ENCODE measurements around the gene POMT2. TPM values are rescaled to one million over a fixed set of nuclear protein-coding genes. Genes with fewer than 3 reads are reported as not detected.

Gene POMT2
- total and polyA plus RNA-seq, 2 donors (not counting 3 experiments of a cell fraction or from before 2014, with no cell fraction given) = 19.5 to 48.2 TPM

GRCh38 chr14:77284066-77284465 is 36.6 kb downstream of the POMT2 start:
- Histone ChIP-seq H2AFZ (ENCODE audit: low read depth, low read length) (no peak overlapping the region), H3K4me1 (ENCODE audit: control insufficient read depth, extremely low read depth, insufficient read depth, low read length) (no peaks in the 10 kb centered on the region), H3K9me3 (replicated peaks; ENCODE audit: control insufficient read depth, insufficient read depth, low read length) (no peaks in the 10 kb centered on the region), H3K9ac (replicated peaks; ENCODE audit: extremely low read depth, insufficient read depth, low read length) (no peak overlapping the region), H3K4me2 (ENCODE audit: insufficient read depth, low read length) (no peak overlapping the region), H4K20me1 (replicated peaks; ENCODE audit: control insufficient read depth, extremely low read depth, insufficient read depth, low read length) (no peaks in the 10 kb centered on the region), H3K36me3 (ENCODE audit: control insufficient read depth in 2 of 2, extremely low read depth in 1 of 2, insufficient read depth in 2 of 2, low read length in 2 of 2) (peaks cover 12 to 15% of the 10 kb centered on the region in 2 experiments), H3K27ac (ENCODE audit: insufficient read depth, low read depth, low read length) (no peak overlapping the region), H3K4me3 (replicated peaks in 1 of 3; ENCODE audit: insufficient read depth in 1 of 3, low read depth in 1 of 3, low read length in 3 of 3) (no peak overlapping the region), H3K9me1 (replicated peaks; ENCODE audit: control insufficient read depth, extremely low read depth, insufficient read depth, low read length) (no peaks in the 10 kb centered on the region), H3K79me2 (ENCODE audit: control insufficient read depth, insufficient read depth, low read length) (no peaks in the 10 kb centered on the region), H3K27me3 (ENCODE audit: control insufficient read depth in 2 of 2, insufficient read depth in 2 of 2, low read length in 2 of 2) (no peaks in the 10 kb centered on the region)
- FAIRE-seq (no peak), DNase-seq (ENCODE audit: low read depth, low spot score) (no peak)
- dilution Hi-C loops (cut with MboI; ENCODE audit: extremely low pct_ligation_motif_present, low sequenced_read_pairs) (no loop called here), intact Hi-C loops (cut with micrococcal nuclease) (no loop called here)
- no peak for TF ChIP-seq POLR2A (IDR thresholded peaks at IDR 0.05; ENCODE audit: low read depth, low read length)
- no peak for TF ChIP-seq POLR2AphosphoS5 (IDR thresholded peaks at IDR 0.05; ENCODE audit: insufficient read depth, low read depth, low read length)
- TF ChIP-seq FOS (IDR thresholded peaks at IDR 0.05; ENCODE audit: borderline replicate concordance, insufficient read depth, low read length) = no peak
- no peak for TF ChIP-seq JUN (IDR thresholded peaks at IDR 0.05; ENCODE audit: borderline replicate concordance, insufficient read depth, insufficient read length, low read depth)
- no peak for TF ChIP-seq MAX (IDR thresholded peaks at IDR 0.05; ENCODE audit: insufficient read depth, insufficient read length)
- no peak for TF ChIP-seq MYC (IDR thresholded peaks at IDR 0.05; ENCODE audit: low read depth, low read length)
- no peak for TF ChIP-seq GATA2 (IDR thresholded peaks at IDR 0.05; ENCODE audit: insufficient read depth, insufficient read length, low read depth, low read length)
- no peak for TF ChIP-seq CTCF (IDR thresholded peaks at IDR 0.05; ENCODE audit: extremely low read depth in 1 of 2, insufficient read depth in 1 of 2, low read depth in 1 of 2, low read length in 2 of 2)
- no peak for TF ChIP-seq EZH2 (IDR thresholded peaks at IDR 0.05; ENCODE audit: borderline replicate concordance, low read depth, low read length, severe bottlenecking)
- ChIA-PET CTCF (interaction anchor here (0.9 to 2.5 kb wide), 3 partner anchors 13 to 411 kb away, joined by 3 to 17 read pairs (median 5); no protein-coding TSS in a partner anchor), POLR2A (no interaction called here)
- BruUV-seq (replicated peaks) = no TSS peak
